Upper lobe of left lung (tissue), 6 donors: Measurements from ENCODE around the gene PPP2R2B. TPM values are rescaled to one million over a fixed set of nuclear protein-coding genes. Genes with fewer than 3 reads are reported as not detected.

Source experiments
- ATAC-seq, 2 donors: fragments of 200-7000 bp; cut with Tn5 transposase; one replicate each; pipeline ENCODE4 v1.9.1; 2022; ENCODE audit warnings: mild to moderate bottlenecking in 2 of 2, moderate library complexity in 2 of 2; ENCODE audit not compliant: low FRiP score in 2 of 2
- DNase-seq, 2 donors: peaks; one replicate each; pipeline ENCODE4 v3.0.0-alpha.2; 2019 to 2020
- H3K27ac ChIP-seq, 4 donors: fragments of 200-600 bp; sonication (generic); one replicate each; pipeline ENCODE4 v1.5.1; 2016 to 2019
- H3K27me3 ChIP-seq, 4 donors: fragments of 200-600 bp; sonication (generic); one replicate each; pipeline ENCODE4 v1.5.1; 2017 to 2019
- H3K36me3 ChIP-seq, 4 donors: fragments of 200-600 bp; sonication (generic); one replicate each; pipeline ENCODE4 v1.5.1; 2016 to 2019
- H3K4me1 ChIP-seq, 4 donors: fragments of 200-600 bp; sonication (generic); one replicate each; pipeline ENCODE4 v1.5.1; 2018 to 2019
- H3K4me3 ChIP-seq, 4 donors: fragments of 200-600 bp; sonication (generic); one replicate each; pipeline ENCODE4 v1.5.1; 2017 to 2019; ENCODE audit warnings: mild to moderate bottlenecking in 2 of 4, moderate library complexity in 1 of 4
- H3K9me3 ChIP-seq, 4 donors: fragments of 200-600 bp; sonication (generic); one replicate each; pipeline ENCODE4 v1.5.1; 2018 to 2019
- CTCF ChIP-seq, 6 experiments: fragments of 450-650 bp in 4 of 6; fragments of 200-600 bp in 2 of 6; sonication (generic) in 2 of 6; IDR thresholded peaks; one replicate each; pipeline ENCODE4 v1.5.1; 2016 to 2019; ENCODE audit warnings: antibody characterized with exemption in 6 of 6
- EP300 ChIP-seq, 4 donors: sonication (generic); formaldehyde crosslinking; IDR thresholded peaks; one replicate each; pipeline ENCODE4 v1.5.1; 2017; ENCODE audit warnings: antibody characterized with exemption in 4 of 4, control low read depth in 2 of 4
- POLR2A ChIP-seq, 4 donors: fragments of 450-650 bp; IDR thresholded peaks; one replicate each; pipeline ENCODE4 v1.5.1; 2016 to 2017; ENCODE audit warnings: antibody characterized with exemption in 4 of 4, mild to moderate bottlenecking in 2 of 4
- POLR2AphosphoS5 ChIP-seq, 2 donors: sonication (generic); formaldehyde crosslinking; IDR thresholded peaks; one replicate each; pipeline ENCODE4 v1.5.1; 2017; ENCODE audit warnings: antibody characterized with exemption in 2 of 2
- WGBS, 2 donors: methylation state at CpG; one replicate each; pipeline ENCODE4 v1.1.5; 2017 to 2018; 5-methylcytosine and 5-hydroxymethylcytosine counted together
- total RNA-seq, 6 donors: library from RNA; depleted of rRNA in 4 of 6; stranded (reverse); fragments of >200 nt in 4 of 6; gene quantifications; one replicate each; pipeline versions ENCODE4 v1.1.0 to v1.2.1, GENCODE V29; 2016 to 2021
- donor health status: DM: no; HTN: no; CAD: no; lungs with moderate emphysema.
- donor health status: DM: no; HTN: yes; CAD: no; lungs with severe emphysema.

The PPP2R2B gene
- total RNA-seq = 1 to 10 TPM in 5 of 6 donors, under 1 TPM in 1; 0.49 to 7.4 (median 1.3) TPM

GRCh38 chr5:146878476-146879172, at the start of gene PPP2R2B:
Gene PPP2R2B (minus strand): TSS chr5:146878757.
- H3K27ac ChIP-seq = peak within 1 kb of the TSS in 1 of 4 donors; percentile 36
- H3K4me1 ChIP-seq = peaks cover 18 to 23% (median 20%) of the 10 kb centered on the region in 4 donors
- WGBS, 2 donors = 2 to 17% methylated on average over 1 to 40 of the region's 40 CpGs
- H3K36me3 ChIP-seq = no peaks in the 10 kb centered on the region
- peaks cover 0 to 17% (median 7%) of the 10 kb centered on the region in 4 donors for H3K27me3 ChIP-seq
- DNase-seq (peak in 1 of 2 donors; percentile 81), ATAC-seq (peak; percentile 30 to 79)
- no peaks in the 10 kb centered on the region for H3K9me3 ChIP-seq
- H3K4me3 ChIP-seq = peak within 1 kb of the TSS; percentile 1 to 55 (median 46)
- TF ChIP-seq POLR2AphosphoS5 (IDR thresholded peaks at IDR 0.05) = no peak
- peak in 1 of 4 donors; percentile 9 for TF ChIP-seq POLR2A (IDR thresholded peaks at IDR 0.05)
- no peak for TF ChIP-seq CTCF (IDR thresholded peaks at IDR 0.05)

GRCh38 chr5:146924132-146924531, 45.6 kb upstream of the PPP2R2B start:
- H3K9me3 ChIP-seq = no peaks in the 10 kb centered on the region
- TF ChIP-seq POLR2A (IDR thresholded peaks at IDR 0.05) (no peak), CTCF (IDR thresholded peaks at IDR 0.05) (no peak), POLR2AphosphoS5 (IDR thresholded peaks at IDR 0.05) (no peak), EP300 (IDR thresholded peaks at IDR 0.05) (no peak)
- H3K36me3 ChIP-seq = no peaks in the 10 kb centered on the region
- no peak overlapping the region for H3K27ac ChIP-seq
- DNase-seq = no peak
- H3K4me1 ChIP-seq = no peaks in the 10 kb centered on the region
- ATAC-seq = no peak
- no peak overlapping the region for H3K4me3 ChIP-seq
- H3K27me3 ChIP-seq = no peaks in the 10 kb centered on the region

- WGBS, 2 donors = 63 to 75% methylated on average over 4 of the region's 4 CpGs
- H3K4me1 ChIP-seq = no peaks in the 10 kb centered on the region
- no peaks in the 10 kb centered on the region for H3K27me3 ChIP-seq
- DNase-seq (no peak), ATAC-seq (no peak)
- H3K27ac ChIP-seq = no peak overlapping the region
- H3K36me3 ChIP-seq = no peaks in the 10 kb centered on the region
- TF ChIP-seq POLR2A (IDR thresholded peaks at IDR 0.05) (no peak), EP300 (IDR thresholded peaks at IDR 0.05) (no peak), CTCF (IDR thresholded peaks at IDR 0.05) (no peak), POLR2AphosphoS5 (IDR thresholded peaks at IDR 0.05) (no peak)
- no peak overlapping the region for H3K4me3 ChIP-seq
- H3K9me3 ChIP-seq = no peaks in the 10 kb centered on the region
These were observed 42.7 kb upstream of the PPP2R2B start for GRCh38 chr5:146921225-146921624.

- H3K4me1 ChIP-seq = no peaks in the 10 kb centered on the region
- H3K27ac ChIP-seq = no peak overlapping the region
- no peak for TF ChIP-seq POLR2A (IDR thresholded peaks at IDR 0.05)
- no peak for TF ChIP-seq POLR2AphosphoS5 (IDR thresholded peaks at IDR 0.05)
- no peak for TF ChIP-seq EP300 (IDR thresholded peaks at IDR 0.05)
- no peak for TF ChIP-seq CTCF (IDR thresholded peaks at IDR 0.05)
- H3K27me3 ChIP-seq = no peaks in the 10 kb centered on the region
- H3K4me3 ChIP-seq = no peak overlapping the region
- 49 to 58% methylated on average over 7 of the region's 7 CpGs for WGBS, 2 donors
- no peaks in the 10 kb centered on the region for H3K9me3 ChIP-seq
- no peaks in the 10 kb centered on the region for H3K36me3 ChIP-seq
- ATAC-seq (peak in 1 of 2 donors; percentile 51), DNase-seq (no peak)
These were observed 41.9 kb upstream of the PPP2R2B start for GRCh38 chr5:146920351-146920881.

GRCh38 chr5:146919304-146919703, 40.7 kb upstream of the PPP2R2B start:
- Histone ChIP-seq H3K27ac (no peak overlapping the region), H3K27me3 (no peaks in the 10 kb centered on the region), H3K9me3 (no peaks in the 10 kb centered on the region), H3K4me1 (no peaks in the 10 kb centered on the region), H3K4me3 (no peak overlapping the region), H3K36me3 (no peaks in the 10 kb centered on the region)
- WGBS, 2 donors = 61 to 77% methylated on average over 2 of the region's 2 CpGs
- ATAC-seq (no peak), DNase-seq (no peak)
- TF ChIP-seq CTCF (IDR thresholded peaks at IDR 0.05) (no peak), EP300 (IDR thresholded peaks at IDR 0.05) (no peak), POLR2AphosphoS5 (IDR thresholded peaks at IDR 0.05) (no peak)
